Stomach (tissue), 9 donors: ENCODE data around the gene TRAPPC2L. TPM values are rescaled to one million over a fixed set of nuclear protein-coding genes. Genes with fewer than 3 reads are reported as not detected.

Experiments used
- DNase-seq, 2 donors: peaks; one replicate each; pipeline versions ENCODE4 v3.0.0 to v3.0.0-alpha.2; 2013 to 2019
- H3K27ac ChIP-seq, 5 donors: fragments of 200-600 bp in 4 of 5; sonication (generic) in 4 of 5; one replicate each; pipeline ENCODE4 v1.5.1; 2013 to 2019; ENCODE audit warnings: mild to moderate bottlenecking in 1 of 5, moderate library complexity in 1 of 5
- H3K27me3 ChIP-seq, 3 donors: fragments of 200-600 bp; sonication (generic); one replicate each; pipeline ENCODE4 v1.5.1; 2017 to 2019; ENCODE audit warnings: mixed run types in 1 of 3
- H3K36me3 ChIP-seq, 4 donors: fragments of 200-600 bp; sonication (generic); 1 replicate in 3 of 4; 2 replicates in 1 of 4; pipeline ENCODE4 v1.5.1; 2016 to 2019
- H3K4me1 ChIP-seq, 4 donors: fragments of 200-600 bp; sonication (generic); one replicate each; pipeline ENCODE4 v1.5.1; 2016 to 2019
- H3K4me3 ChIP-seq, 4 donors: fragments of 200-600 bp; sonication (generic) in 3 of 4; one replicate each; pipeline ENCODE4 v1.5.1; 2016 to 2019; ENCODE audit warnings: mild to moderate bottlenecking in 1 of 4
- H3K9me3 ChIP-seq, 4 donors: fragments of 200-600 bp; sonication (generic); one replicate each; pipeline ENCODE4 v1.5.1; 2016 to 2019
- EP300 ChIP-seq: sonication (generic); formaldehyde crosslinking; IDR thresholded peaks from one replicate; pipeline ENCODE4 v1.6.1; 2017; ENCODE audit warnings: antibody characterized with exemption
- POLR2A ChIP-seq, 4 donors: fragments of 450-650 bp; IDR thresholded peaks; one replicate each; pipeline ENCODE4 v1.6.1; 2016; ENCODE audit warnings: antibody characterized with exemption in 4 of 4, control low read depth in 2 of 4, mild to moderate bottlenecking in 1 of 4, moderate library complexity in 1 of 4
- POLR2AphosphoS5 ChIP-seq, 3 donors: sonication (generic); formaldehyde crosslinking; IDR thresholded peaks; one replicate each; pipeline ENCODE4 v1.6.1; 2016; ENCODE audit warnings: antibody characterized with exemption in 3 of 3
- WGBS, 5 donors: extraction: QIAGEN DNeasy Blood & Tissue Kit in 3 of 5; methylation state at CpG; one replicate each; pipeline versions ENCODE4 v1.1.5 to v1.1.7; 2013 to 2018; 5-methylcytosine and 5-hydroxymethylcytosine counted together
- intact Hi-C: fragments of 100-400 bp; cut with DNase I; formaldehyde crosslinking; loops from one replicate; pipeline ENCODE4 v1.15.1; 2023; ENCODE audit warnings: low total_unique reads
- polyA plus RNA-seq, 3 donors: library from polyadenylated mRNA; stranded (reverse); fragments of 200-250 nt; gene quantifications; one replicate each; pipeline ENCODE4 v1.2.3, GENCODE V29; 2013
- total RNA-seq, 5 donors: library from RNA; depleted of rRNA; stranded (reverse); fragments of >200 nt; gene quantifications; one replicate each; pipeline versions ENCODE4 v1.1.0 to v1.2.3, GENCODE V29; 2014 to 2016
- TF ChIP-seq, protein P1 (sequence below), 7 experiments: fragments of 450-650 bp in 4 of 7; fragments of 200-600 bp in 3 of 7; sonication (generic) in 3 of 7; IDR thresholded peaks; one replicate each; pipeline ENCODE4 v1.5.1; 2016 to 2019; ENCODE audit warnings: antibody characterized with exemption in 7 of 7, control low read depth in 2 of 7, mild to moderate bottlenecking in 1 of 7
- donor health status: healthy with polysubstance abuse.
- donor health status: Bipolar disorder and iron deficiency.
- donor health status: healthy.

The TRAPPC2L gene
- total and polyA plus RNA-seq, 8 donors, result 2.9 to 107 (median 30.4) TPM

DNA sequence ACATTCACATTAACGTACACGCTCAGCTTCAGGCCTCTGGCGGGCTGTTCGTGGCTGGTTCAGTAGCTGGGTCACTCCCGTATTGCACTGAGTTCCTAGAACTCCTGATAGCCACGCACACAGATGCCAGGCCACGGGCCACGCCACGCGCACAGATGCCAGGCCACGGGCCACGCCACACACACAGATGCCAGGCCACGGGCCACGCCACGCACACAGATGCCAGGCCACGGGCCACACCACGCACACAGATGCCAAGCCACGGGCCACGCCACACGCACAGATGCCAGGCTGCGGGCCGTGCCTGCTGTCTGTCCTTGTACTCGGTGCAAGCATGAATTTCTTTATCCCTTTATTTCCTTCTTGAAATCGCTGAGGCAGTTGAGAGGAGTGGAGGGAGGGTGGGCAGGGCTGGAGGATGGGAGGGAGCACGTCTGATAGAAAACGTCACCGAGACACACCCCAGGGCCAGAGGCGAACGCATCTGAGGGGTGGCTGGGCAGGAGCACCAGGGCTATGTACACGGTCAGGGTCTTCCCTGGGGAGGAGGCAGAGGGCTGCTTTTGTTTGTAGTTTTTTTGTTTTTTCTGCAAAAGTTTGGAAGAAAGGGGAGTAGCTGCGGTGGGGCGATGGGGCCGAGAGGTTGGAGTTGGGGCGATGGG is 18.1 kb downstream of the TRAPPC2L start:
- Histone ChIP-seq H3K27ac (no peak overlapping the region), H3K36me3 (peaks cover 0 to 31% (median 26%) of the 10 kb centered on the region in 4 donors), H3K27me3 (peaks cover 0 to 60% (median 28%) of the 10 kb centered on the region in 3 donors), H3K4me1 (peaks cover 0 to 9% (median 7%) of the 10 kb centered on the region in 4 donors), H3K4me3 (no peak overlapping the region), H3K9me3 (no peaks in the 10 kb centered on the region)
- intact Hi-C loops, result no loop called here
- DNase-seq, result no peak
- no peak for TF ChIP-seq POLR2AphosphoS5 (IDR thresholded peaks at IDR 0.05)
- no peak for TF ChIP-seq EP300
- TF ChIP-seq POLR2A (IDR thresholded peaks at IDR 0.05), result no peak
- TF ChIP-seq, protein P1, sequence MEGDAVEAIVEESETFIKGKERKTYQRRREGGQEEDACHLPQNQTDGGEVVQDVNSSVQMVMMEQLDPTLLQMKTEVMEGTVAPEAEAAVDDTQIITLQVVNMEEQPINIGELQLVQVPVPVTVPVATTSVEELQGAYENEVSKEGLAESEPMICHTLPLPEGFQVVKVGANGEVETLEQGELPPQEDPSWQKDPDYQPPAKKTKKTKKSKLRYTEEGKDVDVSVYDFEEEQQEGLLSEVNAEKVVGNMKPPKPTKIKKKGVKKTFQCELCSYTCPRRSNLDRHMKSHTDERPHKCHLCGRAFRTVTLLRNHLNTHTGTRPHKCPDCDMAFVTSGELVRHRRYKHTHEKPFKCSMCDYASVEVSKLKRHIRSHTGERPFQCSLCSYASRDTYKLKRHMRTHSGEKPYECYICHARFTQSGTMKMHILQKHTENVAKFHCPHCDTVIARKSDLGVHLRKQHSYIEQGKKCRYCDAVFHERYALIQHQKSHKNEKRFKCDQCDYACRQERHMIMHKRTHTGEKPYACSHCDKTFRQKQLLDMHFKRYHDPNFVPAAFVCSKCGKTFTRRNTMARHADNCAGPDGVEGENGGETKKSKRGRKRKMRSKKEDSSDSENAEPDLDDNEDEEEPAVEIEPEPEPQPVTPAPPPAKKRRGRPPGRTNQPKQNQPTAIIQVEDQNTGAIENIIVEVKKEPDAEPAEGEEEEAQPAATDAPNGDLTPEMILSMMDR (IDR thresholded peaks at IDR 0.05), result no peak
- WGBS, 5 donors, result 89 to 92% (median 91%) methylated on average over 34 of the region's 34 CpGs

DNA sequence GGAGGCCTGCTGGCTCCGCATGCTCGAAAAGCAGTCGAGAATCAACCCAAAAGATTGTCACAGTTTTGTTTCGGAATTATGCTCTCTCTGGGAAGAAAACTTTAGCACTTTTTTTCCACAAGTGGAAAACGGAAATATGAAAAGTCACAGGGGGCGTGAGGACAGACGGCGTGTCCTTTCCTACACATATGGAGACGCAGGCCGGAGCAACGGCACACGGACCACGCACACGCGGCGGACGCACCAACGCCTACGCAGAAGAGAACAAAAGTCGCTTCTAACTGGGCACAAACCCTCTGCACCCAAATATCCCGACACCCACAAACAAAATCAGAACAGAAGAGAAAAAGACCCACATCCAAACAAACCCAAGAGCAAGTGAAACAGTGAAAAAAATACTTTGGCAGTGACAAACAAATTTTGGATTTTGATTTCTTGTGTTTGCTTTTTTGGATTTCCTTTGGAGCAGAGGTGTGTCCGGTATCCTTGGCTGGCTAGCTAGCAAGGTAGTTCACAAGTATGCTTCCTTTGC is 18.8 kb downstream of the TRAPPC2L start:
- intact Hi-C loops, result no loop called here
- TF ChIP-seq POLR2AphosphoS5 (IDR thresholded peaks at IDR 0.05) (no peak), EP300 (no peak), POLR2A (IDR thresholded peaks at IDR 0.05) (no peak)
- TF ChIP-seq, protein P1 (IDR thresholded peaks at IDR 0.05), result no peak
- H3K36me3 ChIP-seq, result peaks cover 0 to 31% (median 26%) of the 10 kb centered on the region in 4 donors
- DNase-seq, result no peak
- no peak overlapping the region for H3K4me3 ChIP-seq
- peaks cover 3 to 13% (median 7%) of the 10 kb centered on the region in 4 donors for H3K4me1 ChIP-seq
- no peak overlapping the region for H3K27ac ChIP-seq
- H3K9me3 ChIP-seq, result no peaks in the 10 kb centered on the region
- peaks cover 0 to 60% (median 28%) of the 10 kb centered on the region in 3 donors for H3K27me3 ChIP-seq
- 91 to 94% (median 92%) methylated on average over 22 of the region's 22 CpGs for WGBS, 5 donors

DNA sequence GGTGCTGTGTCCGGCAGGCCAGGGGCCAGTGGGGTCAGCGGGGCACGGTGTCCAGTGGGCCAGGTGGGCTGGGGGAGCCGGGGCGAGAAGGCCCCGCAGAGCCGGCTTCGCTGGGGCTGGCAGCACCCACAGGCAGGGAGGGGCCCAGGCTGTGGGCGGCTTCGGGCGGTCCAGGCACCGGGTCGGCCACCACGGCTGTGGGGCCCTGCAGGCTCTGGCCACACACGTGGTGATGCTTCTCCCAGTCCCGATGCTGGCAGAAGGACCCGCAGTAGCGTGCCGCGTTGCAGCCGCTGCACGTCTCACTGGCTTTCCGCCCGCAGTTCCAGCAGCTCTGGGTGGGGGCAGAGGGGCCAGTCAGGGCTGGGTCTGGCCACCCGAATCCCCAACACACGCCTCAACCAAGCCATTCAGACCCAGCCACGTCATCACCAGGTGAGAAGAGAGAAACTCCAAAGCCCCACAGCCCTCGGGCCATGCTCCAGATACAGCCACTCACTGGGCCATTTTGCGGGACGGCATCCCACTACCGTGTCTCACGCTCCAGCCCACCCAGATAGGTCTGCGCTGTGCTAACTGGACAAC is 20.1 kb downstream of the TRAPPC2L start:
- H3K9me3 ChIP-seq, result no peaks in the 10 kb centered on the region
- DNase-seq, result no peak
- peaks cover 0 to 31% (median 29%) of the 10 kb centered on the region in 4 donors for H3K36me3 ChIP-seq
- intact Hi-C loops, result no loop called here
- no peak overlapping the region for H3K27ac ChIP-seq
- TF ChIP-seq, protein P1 (IDR thresholded peaks at IDR 0.05), result no peak
- no peak for TF ChIP-seq EP300
- no peak for TF ChIP-seq POLR2A (IDR thresholded peaks at IDR 0.05)
- TF ChIP-seq POLR2AphosphoS5 (IDR thresholded peaks at IDR 0.05), result no peak
- WGBS, 5 donors, result 86 to 89% (median 88%) methylated on average over 26 to 33 of the region's 33 CpGs
- peaks cover 9 to 16% (median 15%) of the 10 kb centered on the region in 4 donors for H3K4me1 ChIP-seq
- peaks cover 0 to 60% (median 16%) of the 10 kb centered on the region in 3 donors for H3K27me3 ChIP-seq
- no peak overlapping the region for H3K4me3 ChIP-seq

DNA sequence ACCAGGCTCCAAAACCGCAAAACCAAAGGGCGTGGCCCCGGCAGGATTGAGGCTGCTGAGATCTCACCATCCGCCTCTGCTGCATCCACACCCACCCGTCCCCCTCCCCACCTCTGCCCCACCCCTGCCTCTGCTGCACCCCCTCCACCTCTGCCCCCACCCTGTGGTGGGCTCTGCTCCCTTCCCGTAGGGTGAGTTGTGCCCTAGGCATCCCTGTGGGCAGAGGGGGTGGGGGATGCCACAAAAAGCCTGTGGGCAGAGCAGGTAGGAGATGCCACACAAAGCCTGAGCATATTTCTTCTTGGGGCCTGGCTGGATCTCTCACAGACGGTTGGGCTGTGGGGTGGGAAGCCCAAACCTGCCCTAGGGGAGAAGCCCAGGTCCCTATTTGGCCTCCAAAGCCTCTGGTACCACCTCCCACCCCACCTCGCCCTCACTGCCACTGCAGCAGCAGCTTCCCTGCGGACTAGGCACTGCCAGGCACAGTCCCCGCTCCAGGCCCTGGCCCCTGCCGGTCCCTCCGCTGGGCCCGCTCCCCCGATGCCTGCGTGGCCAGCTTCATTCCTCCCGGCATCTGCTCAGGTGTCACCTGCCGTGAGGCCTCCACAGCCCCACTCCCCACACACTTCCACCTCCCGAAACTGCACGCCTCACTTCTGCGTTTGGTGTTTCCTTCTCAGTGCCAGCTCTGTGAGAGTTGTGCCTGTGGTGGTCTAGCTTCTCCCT is 20.8 kb downstream of the TRAPPC2L start:
- DNase-seq, result no peak
- Histone ChIP-seq H3K27me3 (peaks cover 0 to 59% (median 10%) of the 10 kb centered on the region in 3 donors), H3K36me3 (peaks cover 0 to 35% (median 31%) of the 10 kb centered on the region in 4 donors), H3K9me3 (no peaks in the 10 kb centered on the region), H3K27ac (no peak overlapping the region), H3K4me3 (no peak overlapping the region), H3K4me1 (peaks cover 9 to 18% (median 16%) of the 10 kb centered on the region in 4 donors)
- intact Hi-C loops, result no loop called here
- TF ChIP-seq POLR2AphosphoS5 (IDR thresholded peaks at IDR 0.05) (no peak), POLR2A (IDR thresholded peaks at IDR 0.05) (no peak), EP300 (no peak)
- TF ChIP-seq, protein P1 (IDR thresholded peaks at IDR 0.05), result no peak
- 78 to 85% (median 81%) methylated on average over 19 to 20 of the region's 20 CpGs for WGBS, 5 donors
